GM10248 (cell line): ENCODE measurements around the gene PI4KA.
"Not testable (repeated sequence)": the region's sequence is repeated elsewhere in the genome, so short reads cannot be mapped to it uniquely, and the experiment has no call there.

Source experiments
- CTCF ChIA-PET: fragments of 300-600 bp; sonication (Branson Sonifier 250); formaldehyde crosslinking; extraction: SDS; loops from one replicate; lab custom pipeline; 2021; ENCODE audit warnings: antibody characterized with exemption; lab: Yijun Ruan, JAX
- POLR2A ChIA-PET: fragments of 350-650 bp; sonication (Branson Sonifier 250); formaldehyde crosslinking; extraction: SDS; loops from one replicate; lab custom pipeline; 2020; ENCODE audit warnings: antibody characterized with exemption; lab: Yijun Ruan, JAX
- DNase-seq: peaks from one replicate; pipeline ENCODE4 v3.0.0; 2012; ENCODE audit errors: extremely low spot score
- TF ChIP-seq, protein P1 (sequence below): IDR thresholded peaks from 2 replicates; pipeline ENCODE4 v1.5.1; 2012; ENCODE audit warnings: mild to moderate bottlenecking, low read depth; ENCODE audit errors: extremely low read depth, missing control alignments, control extremely low read depth

The PI4KA gene

GRCh38 chr22:20738394-20739089 is 120.1 kb downstream of the PI4KA start:
- ChIA-PET POLR2A (no interaction called here), CTCF (no interaction called here)
- no peak for DNase-seq
- TF ChIP-seq, protein P1, sequence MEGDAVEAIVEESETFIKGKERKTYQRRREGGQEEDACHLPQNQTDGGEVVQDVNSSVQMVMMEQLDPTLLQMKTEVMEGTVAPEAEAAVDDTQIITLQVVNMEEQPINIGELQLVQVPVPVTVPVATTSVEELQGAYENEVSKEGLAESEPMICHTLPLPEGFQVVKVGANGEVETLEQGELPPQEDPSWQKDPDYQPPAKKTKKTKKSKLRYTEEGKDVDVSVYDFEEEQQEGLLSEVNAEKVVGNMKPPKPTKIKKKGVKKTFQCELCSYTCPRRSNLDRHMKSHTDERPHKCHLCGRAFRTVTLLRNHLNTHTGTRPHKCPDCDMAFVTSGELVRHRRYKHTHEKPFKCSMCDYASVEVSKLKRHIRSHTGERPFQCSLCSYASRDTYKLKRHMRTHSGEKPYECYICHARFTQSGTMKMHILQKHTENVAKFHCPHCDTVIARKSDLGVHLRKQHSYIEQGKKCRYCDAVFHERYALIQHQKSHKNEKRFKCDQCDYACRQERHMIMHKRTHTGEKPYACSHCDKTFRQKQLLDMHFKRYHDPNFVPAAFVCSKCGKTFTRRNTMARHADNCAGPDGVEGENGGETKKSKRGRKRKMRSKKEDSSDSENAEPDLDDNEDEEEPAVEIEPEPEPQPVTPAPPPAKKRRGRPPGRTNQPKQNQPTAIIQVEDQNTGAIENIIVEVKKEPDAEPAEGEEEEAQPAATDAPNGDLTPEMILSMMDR: no peak

GRCh38 chr22:20736891-20737290 is 121.7 kb downstream of the PI4KA start:
- DNase-seq, POLR2A ChIA-PET, CTCF ChIA-PET: not testable (repeated sequence)

GRCh38 chr22:20735356-20736162 is 123.1 kb downstream of the PI4KA start:
- DNase-seq, POLR2A ChIA-PET, CTCF ChIA-PET: not testable (repeated sequence)

- CTCF ChIA-PET, DNase-seq, POLR2A ChIA-PET: not testable (repeated sequence)
Measured at GRCh38 chr22:20732431-20732830, 126.2 kb downstream of the PI4KA start.

GRCh38 chr22:20729194-20729593 is 129.4 kb downstream of the PI4KA start:
- DNase-seq: no peak
- TF ChIP-seq, protein P1: no peak
- POLR2A ChIA-PET: no interaction called here
- CTCF ChIA-PET: interaction anchor here (1.3 kb wide), 1 partner anchor 54 kb away, joined by 3 read pairs; no protein-coding TSS in a partner anchor

GRCh38 chr22:20728523-20729190 is 130.0 kb downstream of the PI4KA start:
- ChIA-PET CTCF (no interaction called here), POLR2A (no interaction called here)
- DNase-seq: no peak
- TF ChIP-seq, protein P1: no peak

- CTCF ChIA-PET: no interaction called here
- POLR2A ChIA-PET: no interaction called here
- DNase-seq: no peak
- TF ChIP-seq, protein P1: no peak
Measured at GRCh38 chr22:20727118-20728015, 131.2 kb downstream of the PI4KA start.
